ENCODE results near the gene BAIAP2.

GRCh38 chr17:81157848-81158687 lies 123.1 kb downstream of the BAIAP2 start:
- no peak for TF ChIP-seq CTCF (IDR thresholded peaks at IDR 0.05 in 4 of 5, conservative IDR thresholded peaks at IDR 0.05 in 1 of 5)
- no peak for TF ChIP-seq POLR2A (IDR thresholded peaks at IDR 0.05)

Data from gastrocnemius medialis (tissue), 4 donors.